HepG2 (cell line): ENCODE measurements around the gene TAF6. TPM values are rescaled to one million over a fixed set of nuclear protein-coding genes. Genes with fewer than 3 reads are reported as not detected.
A peak's percentile ranks its signal among the peaks of the same experiment; 100 is the strongest.

Experiments
- ATAC-seq: fragments of 200-7000 bp; cut with Tn5 transposase; 3 replicates; pipeline ENCODE4 v1.9.1; 2020; ENCODE audit warnings: mild to moderate bottlenecking, moderate library complexity
- BruUV-seq: library from RNA; stranded (reverse); fragments of 400-500 nt; replicated peaks from 2 replicates; lab custom pipeline; 2021; lab: Mats Ljungman, UMichigan
- CTCF ChIA-PET: fragments of 300-600 bp; formaldehyde crosslinking; extraction: SDS; loops from one replicate; lab custom pipeline; 2021; ENCODE audit warnings: low total read pairs, inconsistent platforms, low intra/inter-chr PET ratio; lab: Yijun Ruan, JAX
- POLR2A ChIA-PET: fragments of 350-600 bp; sonication (Branson Sonifier 250); formaldehyde crosslinking; loops from one replicate; lab custom pipeline; 2020; ENCODE audit warnings: antibody characterized with exemption, inconsistent platforms; lab: Yijun Ruan, JAX
- DNase-seq: peaks from one replicate; pipeline ENCODE4 v3.0.0-alpha.2; 2015; ENCODE audit warnings: low spot score
- FAIRE-seq: peaks from 3 replicates; lab custom pipeline; 2011; peaks lifted over from hg19 to GRCh38; lab: Jason Lieb, UNC
- H2AFZ ChIP-seq: one replicate; pipeline ENCODE4 v1.6.1; 2011; ENCODE audit warnings: low read length, inconsistent platforms
- H3K27ac ChIP-seq: fragments of 300-600 bp; 3 replicates; pipeline ENCODE4 v1.8.0; 2011; ENCODE audit warnings: mixed run types, mild to moderate bottlenecking, mixed read lengths, low read length, inconsistent platforms; ENCODE audit not compliant: insufficient read depth; ENCODE audit errors: extremely low read length
- H3K27me3 ChIP-seq, 2 experiments: fragments of 200-600 bp in 1 of 2; 2 replicates in 1 of 2; 3 replicates in 1 of 2; pipeline versions ENCODE4 v1.6.0 to v1.8.0; 2011; ENCODE audit warnings: low read length in 2 of 2, mild to moderate bottlenecking in 2 of 2, moderate library complexity in 2 of 2, inconsistent platforms in 1 of 2; ENCODE audit not compliant: insufficient read depth in 2 of 2, control insufficient read depth in 1 of 2
- H3K36me3 ChIP-seq, 2 experiments: fragments of 200-600 bp in 1 of 2; replicated peaks in 1 of 2; 2 replicates in 1 of 2; 3 replicates in 1 of 2; pipeline versions ENCODE4 v1.5.1 to v1.8.0; 2011; ENCODE audit warnings: low read length in 2 of 2, inconsistent platforms in 1 of 2; ENCODE audit not compliant: insufficient read depth in 2 of 2, control insufficient read depth in 1 of 2
- H3K4me1 ChIP-seq: 2 replicates; pipeline ENCODE4 v1.5.1; 2012; ENCODE audit warnings: low read length, inconsistent platforms; ENCODE audit not compliant: insufficient read depth
- H3K4me2 ChIP-seq: 2 replicates; pipeline ENCODE4 v1.6.0; 2011; ENCODE audit warnings: low read depth, low read length, inconsistent platforms
- H3K4me3 ChIP-seq, 3 experiments: fragments of 200-600 bp in 1 of 3; sonication (generic), shearing (Covaris generic) in 1 of 3; replicated peaks in 1 of 3; 2 replicates each; pipeline ENCODE4 v1.5.1; 2011 to 2016; ENCODE audit warnings: low read length in 3 of 3, inconsistent platforms in 2 of 3, low read depth in 2 of 3, mild to moderate bottlenecking in 2 of 3, control low read depth in 1 of 3, mixed read lengths in 1 of 3; ENCODE audit not compliant: insufficient read depth in 1 of 3
- H3K79me2 ChIP-seq: one replicate; pipeline ENCODE4 v1.6.1; 2011; ENCODE audit warnings: low read length, inconsistent platforms; ENCODE audit not compliant: insufficient read depth
- H3K9ac ChIP-seq: 2 replicates; pipeline ENCODE4 v1.6.0; 2011; ENCODE audit warnings: mild to moderate bottlenecking, low read depth, low read length, inconsistent platforms; ENCODE audit not compliant: insufficient read depth
- H3K9me3 ChIP-seq: 2 replicates; pipeline ENCODE4 v1.5.1; 2012; ENCODE audit warnings: mild to moderate bottlenecking, low read length
- H4K20me1 ChIP-seq: 2 replicates; pipeline ENCODE4 v1.6.0; 2011; ENCODE audit warnings: inconsistent platforms, mild to moderate bottlenecking, low read length, moderate library complexity; ENCODE audit not compliant: insufficient read depth
- CEBPB ChIP-seq: IDR thresholded peaks from 2 replicates; pipeline ENCODE4 v1.6.1; 2011; ENCODE audit warnings: low read depth, low read length, improper control_type of control experiment, borderline replicate concordance
- ELF1 ChIP-seq: sonication (generic); formaldehyde crosslinking; IDR thresholded peaks from 2 replicates; pipeline ENCODE4 v1.4.0; 2020; ENCODE audit warnings: missing genetic modification reagents
- ETS1 ChIP-seq: sonication (generic); formaldehyde crosslinking; IDR thresholded peaks from 2 replicates; pipeline ENCODE4 v1.4.0; 2020; ENCODE audit warnings: missing genetic modification reagents
- HNF4G ChIP-seq, 2 experiments: sonication (generic) in 1 of 2; formaldehyde crosslinking in 1 of 2; IDR thresholded peaks; 2 replicates each; pipeline versions ENCODE4 v1.4.0 to v1.6.1; 2011 to 2020; ENCODE audit warnings: borderline replicate concordance in 2 of 2, low read depth in 2 of 2, mild to moderate bottlenecking in 2 of 2, low read length in 1 of 2, missing genetic modification reagents in 1 of 2, moderate library complexity in 1 of 2
- HNRNPH1 ChIP-seq: fragments of 200-400 bp; formaldehyde crosslinking; optimal IDR thresholded peaks from 2 replicates; pipeline ENCODE3; 2017; ENCODE audit warnings: mild to moderate bottlenecking, low read depth, low read length
- HOXA3 ChIP-seq: sonication (generic); formaldehyde crosslinking; IDR thresholded peaks from 2 replicates; pipeline ENCODE4 v1.5.0; 2020; ENCODE audit warnings: missing genetic modification reagents
- KLF12 ChIP-seq: sonication (generic); formaldehyde crosslinking; IDR thresholded peaks from 2 replicates; pipeline ENCODE4 v1.4.0; 2020; ENCODE audit warnings: missing genetic modification reagents, borderline replicate concordance
- PBX2 ChIP-seq: IDR thresholded peaks from 2 replicates; pipeline ENCODE4 v1.6.1; 2016; ENCODE audit warnings: control low read depth
- RBFOX2 ChIP-seq: fragments of 200-400 bp; formaldehyde crosslinking; IDR thresholded peaks from 2 replicates; pipeline ENCODE4 v1.6.1; 2017; ENCODE audit warnings: low read depth, mild to moderate bottlenecking, low read length
- SAP130 ChIP-seq: IDR thresholded peaks from 2 replicates; pipeline ENCODE4 v1.6.1; 2016; ENCODE audit warnings: low read depth
- SATB2 ChIP-seq: sonication (generic); formaldehyde crosslinking; IDR thresholded peaks from 2 replicates; pipeline ENCODE4 v1.5.0; 2020; ENCODE audit warnings: missing genetic modification reagents
- STAG1 ChIP-seq: sonication (generic); formaldehyde crosslinking; IDR thresholded peaks from 2 replicates; pipeline ENCODE4 v1.4.0; 2020; ENCODE audit warnings: missing genetic modification reagents
- TEAD3 ChIP-seq: optimal IDR thresholded peaks from 2 replicates; pipeline ENCODE3; 2016; ENCODE audit warnings: borderline replicate concordance
- THYN1 ChIP-seq: sonication (generic); formaldehyde crosslinking; IDR thresholded peaks from 2 replicates; pipeline ENCODE4 v1.8.1; 2023; ENCODE audit warnings: low read depth, mild to moderate bottlenecking, moderate library complexity, missing genetic modification reagents, borderline replicate concordance
- YEATS2 ChIP-seq: sonication (generic); formaldehyde crosslinking; IDR thresholded peaks from 2 replicates; pipeline ENCODE4 v1.4.0; 2020; ENCODE audit warnings: missing genetic modification reagents, borderline replicate concordance
- ZBTB1 ChIP-seq: sonication (generic); formaldehyde crosslinking; IDR thresholded peaks from 2 replicates; pipeline ENCODE4 v1.4.0; 2020; ENCODE audit warnings: missing genetic modification reagents, borderline replicate concordance
- ZBTB21 ChIP-seq: sonication (generic); formaldehyde crosslinking; IDR thresholded peaks from 2 replicates; pipeline ENCODE4 v1.4.0; 2020; ENCODE audit warnings: missing genetic modification reagents
- ZBTB33 ChIP-seq: sonication (generic); formaldehyde crosslinking; IDR thresholded peaks from 2 replicates; pipeline ENCODE4 v1.4.0; 2020; ENCODE audit warnings: missing genetic modification reagents
- ZNF20 ChIP-seq: sonication (generic); formaldehyde crosslinking; IDR thresholded peaks from 2 replicates; pipeline ENCODE4 v1.4.0; 2020; ENCODE audit warnings: mild to moderate bottlenecking, moderate library complexity, missing genetic modification reagents
- WGBS: methylation state at CpG from one replicate; pipeline ENCODE4 v1.1.6; 2017; ENCODE audit warnings: low lambda C conversion rate; 5-methylcytosine and 5-hydroxymethylcytosine counted together
- in situ Hi-C: cut with HindIII; loops from 2 replicates; pipeline ENCODE4 v1.10.0; 2017; ENCODE audit warnings: low pct_unique_long_range_greater_than_20kb; ENCODE audit not compliant: extremely low pct_ligation_motif_present
- intact Hi-C: fragments of 100-400 bp; cut with micrococcal nuclease; formaldehyde crosslinking; loops from one replicate; pipeline ENCODE4 v1.10.0; 2022; ENCODE audit not compliant: unreplicated experiment
- polyA plus RNA-seq, 8 experiments: library from polyadenylated mRNA; depleted of rRNA in 3 of 8; stranded (reverse) in 7 of 8; unstranded in 1 of 8; fragments of >200 nt; fragmentation: Illumina TruSeq in 4 of 8; extraction: Trizol in 4 of 8; gene quantifications; 2 replicates each; pipeline versions ENCODE4 v1.2.1 to v1.2.3, GENCODE V29; 2011 to 2016; ENCODE audit warnings: low read depth in 4 of 8, missing spikeins in 1 of 8, mixed read lengths in 1 of 8; ENCODE audit not compliant: insufficient read depth in 1 of 8
- total RNA-seq, 5 experiments: library from RNA; depleted of rRNA; stranded (reverse); fragments of >200 nt; fragmentation: Illumina TruSeq; extraction: Trizol; gene quantifications; 2 replicates each; pipeline ENCODE4 v1.2.3, GENCODE V29; 2016; ENCODE audit warnings: low read depth in 1 of 5

TAF6 gene
- total and polyA plus RNA-seq, 2 of the 13 experiments (the other 11 are each of a cell fraction or from before 2014, with no cell fraction given), result 12.9 to 18.8 TPM

GRCh38 chr7:100077205-100077604 is 42.0 kb downstream of the TAF6 start:
- WGBS, result 54% methylated on average over 4 of the region's 4 CpGs
- peak; percentile 61 for DNase-seq
- intact Hi-C loops, result no loop called here
- H3K36me3 ChIP-seq, result peaks cover 24 to 55% of the 10 kb centered on the region in 2 experiments
- no peaks in the 10 kb centered on the region for H3K9me3 ChIP-seq
- H4K20me1 ChIP-seq, result peaks cover 36% of the 10 kb centered on the region
- ChIA-PET POLR2A (interaction anchor here (0.6 to 0.8 kb wide), 2 partner anchors 10 to 27 kb away, joined by 3 to 4 read pairs; no protein-coding TSS in a partner anchor), CTCF (no interaction called here)
- peaks cover 63% of the 10 kb centered on the region for H3K79me2 ChIP-seq
- peak overlapping the region; percentile 50; the same call in 1 of the 2 replicates for H3K4me2 ChIP-seq
- H3K9ac ChIP-seq, result no peak overlapping the region
- peak overlapping the region; percentile 45 for H3K27ac ChIP-seq
- FAIRE-seq, result peak; percentile 48
- H3K4me1 ChIP-seq, result peaks cover 40% of the 10 kb centered on the region
- H3K27me3 ChIP-seq, result no peaks in the 10 kb centered on the region; a peak in 1 of 5 replicates
- in situ Hi-C loops, result no loop called here
- H2AFZ ChIP-seq, result no peak overlapping the region
- H3K4me3 ChIP-seq, result no peak overlapping the region
- ATAC-seq, result no peak
- BruUV-seq, result no TSS peak
- no peak for TF ChIP-seq CEBPB
- no peak for TF ChIP-seq KLF12 (CRISPR knock-in tag)
- no peak for TF ChIP-seq ETS1 (CRISPR knock-in tag)
- TF ChIP-seq PBX2 (CRISPR knock-in tag), result no peak
- TF ChIP-seq HNRNPH1, result no peak
- peak; percentile 62; the same call in 1 of the 2 replicates for TF ChIP-seq ELF1 (CRISPR knock-in tag)
- TF ChIP-seq STAG1 (CRISPR knock-in tag), result no peak
- TF ChIP-seq RBFOX2, result peak; percentile 56
- no peak for TF ChIP-seq YEATS2 (CRISPR knock-in tag)
- peak; percentile 27 for TF ChIP-seq TEAD3 (CRISPR knock-in tag)
- peak; percentile 93 for TF ChIP-seq ZBTB33 (CRISPR knock-in tag)
- no peak for TF ChIP-seq ZBTB1
- no peak for TF ChIP-seq THYN1 (CRISPR knock-in tag)
- TF ChIP-seq SATB2 (CRISPR knock-in tag), result no peak
- no peak for TF ChIP-seq ZNF20 (CRISPR knock-in tag)
- 0 out of 2 replicates have a peak, but pooled peaks have one; percentile 15 for TF ChIP-seq HOXA3 (CRISPR knock-in tag)
- TF ChIP-seq ZBTB21 (CRISPR knock-in tag), result no peak
- peak; percentile 61; the same call in 1 of the 2 replicates for TF ChIP-seq HNF4G (IDR thresholded peaks at IDR 0.05; ENCODE audit: borderline replicate concordance, low read depth, low read length)
- TF ChIP-seq HNF4G (CRISPR knock-in tag; IDR thresholded peaks at IDR 0.05; ENCODE audit: borderline replicate concordance, low read depth), result no peak
- peak; percentile 38; the same call in 1 of the 2 replicates for TF ChIP-seq SAP130 (CRISPR knock-in tag)
